ENCODE measurements around the gene LRP11. TPM values are rescaled to one million over a fixed set of nuclear protein-coding genes. Genes with fewer than 3 reads are reported as not detected.

Gene LRP11
- total RNA-seq, 1 donor from 2014 or later = 10.8 TPM

DNA sequence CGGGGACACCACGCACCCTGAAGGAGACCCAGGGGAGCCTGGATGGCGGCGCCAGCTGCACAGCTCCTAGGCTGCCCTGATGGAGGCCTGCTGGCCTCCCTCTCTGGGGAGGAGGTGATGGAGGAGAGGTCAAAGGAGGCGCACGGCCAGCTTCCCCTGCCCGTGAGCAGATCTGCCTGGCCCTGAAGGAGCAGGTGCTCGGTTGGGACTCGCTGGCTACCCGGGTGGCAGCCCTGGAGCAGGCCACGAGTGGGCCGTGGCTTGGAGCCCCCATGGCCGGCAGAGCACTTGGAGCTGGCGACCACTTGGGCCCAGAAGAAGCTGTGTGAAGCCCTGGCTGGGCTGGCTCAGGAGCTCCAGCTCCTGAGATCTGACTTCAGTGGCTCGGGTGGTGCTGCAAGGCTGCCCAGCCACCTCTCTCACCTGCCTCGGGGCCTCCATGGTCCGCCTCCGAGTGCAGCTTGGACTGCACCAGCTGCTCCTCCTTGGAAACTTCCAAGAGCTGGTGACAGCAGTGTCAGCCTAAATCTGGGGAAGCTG is 41.3 kb upstream of the LRP11 start:
- Mint-ChIP-seq H3K27ac (ENCODE audit: unreplicated experiment) (no peak overlapping the region), H3K36me3 (ENCODE audit: unreplicated experiment) (peaks cover 11% of the 10 kb centered on the region), H3K4me1 (ENCODE audit: low read depth, unreplicated experiment) (no peaks in the 10 kb centered on the region), H3K9me3 (ENCODE audit: unreplicated experiment) (peaks cover 11% of the 10 kb centered on the region), H3K4me3 (ENCODE audit: unreplicated experiment) (no peak overlapping the region), H3K27me3 (ENCODE audit: unreplicated experiment) (peaks cover 7% of the 10 kb centered on the region)
- no peak for TF ChIP-seq CTCF (IDR thresholded peaks at IDR 0.05; ENCODE audit: partially characterized antibody, unreplicated experiment)
- no peak for DNase-seq

- peaks cover 11% of the 10 kb centered on the region for H3K9me3 Mint-ChIP-seq (ENCODE audit: unreplicated experiment)
- no peak for DNase-seq
- peaks cover 11% of the 10 kb centered on the region for H3K36me3 Mint-ChIP-seq (ENCODE audit: unreplicated experiment)
- no peaks in the 10 kb centered on the region for H3K4me1 Mint-ChIP-seq (ENCODE audit: low read depth, unreplicated experiment)
- no peak for TF ChIP-seq CTCF (IDR thresholded peaks at IDR 0.05; ENCODE audit: partially characterized antibody, unreplicated experiment)
- H3K4me3 Mint-ChIP-seq (ENCODE audit: unreplicated experiment) = no peak overlapping the region
- no peak overlapping the region for H3K27ac Mint-ChIP-seq (ENCODE audit: unreplicated experiment)
- peaks cover 7% of the 10 kb centered on the region for H3K27me3 Mint-ChIP-seq (ENCODE audit: unreplicated experiment)
Observed at GRCh38 chr6:149904661-149905370, 40.7 kb upstream of the LRP11 start.

DNA sequence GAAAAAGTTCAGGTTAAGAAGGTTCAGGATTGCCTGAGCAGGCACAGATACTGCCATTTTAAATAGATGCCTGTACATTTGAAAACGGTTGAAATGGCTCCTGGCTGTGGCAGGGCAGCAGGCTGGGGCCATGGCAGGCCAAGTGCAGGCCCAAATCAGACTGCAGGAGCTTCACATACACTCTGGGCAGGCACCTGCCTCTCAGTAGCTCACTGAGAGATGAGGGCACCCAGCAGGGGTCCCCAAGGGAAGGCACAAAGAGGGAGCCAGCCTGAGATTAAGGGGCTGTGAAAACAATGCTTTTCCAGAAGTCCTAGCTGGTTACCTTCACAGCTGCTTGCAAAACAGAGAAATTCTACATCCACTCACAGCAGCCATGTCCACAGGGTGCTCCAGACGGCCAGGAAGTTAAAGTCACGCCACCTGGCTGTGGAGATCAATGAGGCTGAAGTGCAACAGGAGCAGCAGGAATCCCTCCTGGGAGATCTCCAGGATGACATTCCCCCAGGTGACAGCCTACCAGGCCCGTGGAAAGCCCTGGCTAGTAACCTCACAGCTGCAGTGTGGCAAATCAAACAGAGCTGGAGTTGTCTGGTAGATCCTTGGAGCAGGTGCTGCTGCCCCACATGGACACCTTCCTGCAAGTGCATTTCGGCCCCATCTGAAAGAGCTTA is 39.9 kb upstream of the LRP11 start:
- no peak for TF ChIP-seq CTCF (IDR thresholded peaks at IDR 0.05; ENCODE audit: partially characterized antibody, unreplicated experiment)
- H3K36me3 Mint-ChIP-seq (ENCODE audit: unreplicated experiment) = peaks cover 11% of the 10 kb centered on the region
- H3K27ac Mint-ChIP-seq (ENCODE audit: unreplicated experiment) = no peak overlapping the region
- peaks cover 7% of the 10 kb centered on the region for H3K27me3 Mint-ChIP-seq (ENCODE audit: unreplicated experiment)
- H3K9me3 Mint-ChIP-seq (ENCODE audit: unreplicated experiment) = peaks cover 9% of the 10 kb centered on the region
- H3K4me1 Mint-ChIP-seq (ENCODE audit: low read depth, unreplicated experiment) = no peaks in the 10 kb centered on the region
- H3K4me3 Mint-ChIP-seq (ENCODE audit: unreplicated experiment) = no peak overlapping the region
- DNase-seq = no peak

- H3K9me3 Mint-ChIP-seq (ENCODE audit: unreplicated experiment) = peaks cover 5% of the 10 kb centered on the region
- H3K36me3 Mint-ChIP-seq (ENCODE audit: unreplicated experiment) = no peaks in the 10 kb centered on the region
- H3K27me3 Mint-ChIP-seq (ENCODE audit: unreplicated experiment) = peaks cover 6% of the 10 kb centered on the region
- H3K27ac Mint-ChIP-seq (ENCODE audit: unreplicated experiment) = no peak overlapping the region
- DNase-seq = no peak
- H3K4me3 Mint-ChIP-seq (ENCODE audit: unreplicated experiment) = no peak overlapping the region
- no peak for TF ChIP-seq CTCF (IDR thresholded peaks at IDR 0.05; ENCODE audit: partially characterized antibody, unreplicated experiment)
- H3K4me1 Mint-ChIP-seq (ENCODE audit: low read depth, unreplicated experiment) = no peaks in the 10 kb centered on the region
Observed at GRCh38 chr6:149901444-149902140, 37.4 kb upstream of the LRP11 start.

All from glutamatergic neuron (in vitro differentiated cells).